ENCODE measurements around the gene RAB40B. TPM values are rescaled to one million over a fixed set of nuclear protein-coding genes. Genes with fewer than 3 reads are reported as not detected.
A peak's percentile ranks its signal among the peaks of the same experiment; 100 is the strongest.

Gene RAB40B
- polyA plus RNA-seq, 1 experiment, result 9.4 TPM

DNA sequence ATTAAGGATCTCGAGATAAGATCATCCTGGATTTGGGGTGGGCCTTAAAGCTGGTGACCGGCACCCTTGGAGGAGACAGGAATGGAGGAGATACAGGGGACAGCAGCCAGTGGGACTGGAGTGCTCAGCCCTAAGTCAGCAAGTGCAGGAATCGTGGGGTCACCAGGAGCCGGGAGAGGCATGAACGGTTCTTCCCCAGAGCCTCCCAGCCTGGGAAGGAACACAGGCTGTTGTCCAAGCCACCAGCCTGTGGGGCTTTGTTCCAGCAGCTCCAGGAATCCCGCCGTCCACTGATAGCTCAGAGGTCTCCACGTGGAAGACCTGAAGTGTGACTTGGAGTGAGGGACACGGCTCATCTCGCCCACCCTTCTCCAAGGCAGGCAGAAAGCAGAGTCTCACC is 47.8 kb downstream of the RAB40B start:
- POLR2A ChIA-PET, result no interaction called here
- Histone ChIP-seq H3K36me3 (ENCODE audit: control insufficient read depth, insufficient read depth, low read length) (no peaks in the 10 kb centered on the region), H3K27me3 (ENCODE audit: control insufficient read depth, insufficient read depth, low read length) (no peaks in the 10 kb centered on the region), H3K4me3 (ENCODE audit: low read depth, low read length) (no peak overlapping the region)
- no peak for TF ChIP-seq CTCF (IDR thresholded peaks at IDR 0.05; ENCODE audit: insufficient read depth, low read depth, low read length)
- DNase-seq (ENCODE audit: low read depth), result no peak
- CTCF ChIA-PET, result interaction anchor here (0.6 kb wide), 1 partner anchor 45 kb away, joined by 3 read pairs; no protein-coding TSS in a partner anchor

- no peak for DNase-seq (ENCODE audit: low read depth)
- no peaks in the 10 kb centered on the region for H3K27me3 ChIP-seq (ENCODE audit: control insufficient read depth, insufficient read depth, low read length)
- no peak for TF ChIP-seq CTCF (IDR thresholded peaks at IDR 0.05; ENCODE audit: insufficient read depth, low read depth, low read length)
- POLR2A ChIA-PET, result no interaction called here
- CTCF ChIA-PET, result no interaction called here
- no peaks in the 10 kb centered on the region for H3K36me3 ChIP-seq (ENCODE audit: control insufficient read depth, insufficient read depth, low read length)
- no peak overlapping the region for H3K4me3 ChIP-seq (ENCODE audit: low read depth, low read length)
These were observed 48.8 kb downstream of the RAB40B start for GRCh38 chr17:82649501-82650261.

GRCh38 chr17:82648742-82649331 is 49.7 kb downstream of the RAB40B start:
- ChIA-PET POLR2A (no interaction called here), CTCF (no interaction called here)
- Histone ChIP-seq H3K4me3 (ENCODE audit: low read depth, low read length) (peak overlapping the region; percentile 62), H3K36me3 (ENCODE audit: control insufficient read depth, insufficient read depth, low read length) (peaks cover 3% of the 10 kb centered on the region; the same call in 1 of the 2 replicates), H3K27me3 (ENCODE audit: control insufficient read depth, insufficient read depth, low read length) (no peaks in the 10 kb centered on the region)
- DNase-seq (ENCODE audit: low read depth), result no peak
- no peak for TF ChIP-seq CTCF (IDR thresholded peaks at IDR 0.05; ENCODE audit: insufficient read depth, low read depth, low read length)

GRCh38 chr17:82648165-82648668 is 50.3 kb downstream of the RAB40B start, which contains the start of gene WDR45B:
Gene WDR45B, minus strand, starts transcription at chr17:82648444. Its CDS starts 104 bp downstream, at chr17:82648340.
- Histone ChIP-seq H3K4me3 (ENCODE audit: low read depth, low read length) (peak within 1 kb of the TSS; percentile 98), H3K27me3 (ENCODE audit: control insufficient read depth, insufficient read depth, low read length) (no peaks in the 10 kb centered on the region), H3K36me3 (ENCODE audit: control insufficient read depth, insufficient read depth, low read length) (peaks cover 7% of the 10 kb centered on the region)
- CTCF ChIA-PET, result no interaction called here
- POLR2A ChIA-PET, result no interaction called here
- DNase-seq (ENCODE audit: low read depth), result peak; percentile 71
- no peak for TF ChIP-seq CTCF (IDR thresholded peaks at IDR 0.05; ENCODE audit: insufficient read depth, low read depth, low read length)

DNA sequence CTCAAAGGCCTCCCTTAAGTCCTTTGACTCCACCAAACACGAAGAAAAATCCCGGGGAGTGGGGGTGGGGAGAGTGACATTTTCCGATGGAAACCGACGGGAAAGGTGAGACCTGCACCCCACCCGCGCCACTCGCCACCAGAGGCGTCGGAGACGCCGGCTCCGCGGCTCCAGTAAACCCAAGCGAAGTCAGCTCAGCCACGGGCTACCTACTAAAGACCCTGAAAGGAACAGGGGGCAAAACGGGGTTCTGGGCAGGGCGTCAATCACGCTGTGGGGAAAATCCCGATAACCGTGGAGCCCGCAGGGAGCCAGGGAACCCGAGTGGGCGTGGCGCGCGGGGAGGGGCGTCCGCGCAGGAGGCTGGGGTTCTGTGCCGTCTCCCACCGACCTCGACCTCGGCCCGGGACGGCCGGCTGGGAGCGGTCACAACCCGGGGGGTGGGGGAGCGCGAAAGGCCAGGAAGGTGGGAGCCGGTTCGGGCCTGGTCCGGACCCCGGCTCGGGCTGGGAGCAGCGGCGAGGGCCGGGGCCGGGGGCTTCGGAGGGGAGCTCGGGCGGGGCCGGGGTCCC is 50.8 kb downstream of the RAB40B start:
- Histone ChIP-seq H3K4me3 (ENCODE audit: low read depth, low read length) (peak overlapping the region; percentile 98), H3K27me3 (ENCODE audit: control insufficient read depth, insufficient read depth, low read length) (no peaks in the 10 kb centered on the region), H3K36me3 (ENCODE audit: control insufficient read depth, insufficient read depth, low read length) (peaks cover 7% of the 10 kb centered on the region)
- TF ChIP-seq CTCF (IDR thresholded peaks at IDR 0.05; ENCODE audit: insufficient read depth, low read depth, low read length), result peak; percentile 31; the same call in 1 of the 2 replicates
- CTCF ChIA-PET, result no interaction called here
- no peak for DNase-seq (ENCODE audit: low read depth)
- POLR2A ChIA-PET, result no interaction called here
